Gastrocnemius medialis (tissue), 4 donors: ENCODE data around the gene FAN1.

Experiments
- CTCF ChIP-seq, 5 experiments: fragments of 450-650 bp in 3 of 5; fragments of 200-600 bp in 2 of 5; sonication (generic) in 2 of 5; IDR thresholded peaks in 4 of 5; conservative IDR thresholded peaks in 1 of 5; 1 replicate in 4 of 5; 2 replicates in 1 of 5; pipeline ENCODE4 v1.5.1; 2016 to 2019; ENCODE audit warnings: antibody characterized with exemption in 5 of 5, mild to moderate bottlenecking in 3 of 5, moderate library complexity in 3 of 5
- POLR2A ChIP-seq, 2 donors: fragments of 450-650 bp; IDR thresholded peaks; one replicate each; pipeline ENCODE4 v1.6.1; 2017; ENCODE audit warnings: antibody characterized with exemption in 2 of 2, mild to moderate bottlenecking in 2 of 2, moderate library complexity in 2 of 2

- no peak for TF ChIP-seq CTCF (IDR thresholded peaks at IDR 0.05 in 4 of 5, conservative IDR thresholded peaks at IDR 0.05 in 1 of 5)
- no peak for TF ChIP-seq POLR2A (IDR thresholded peaks at IDR 0.05)
These were observed 22.4 kb downstream of the FAN1 start for GRCh38 chr15:30926161-30926560.
